Raji (cell line): ENCODE data around the gene TTC24.

Experiments
- POLR2A ChIP-seq: IDR thresholded peaks from 2 replicates; pipeline ENCODE4 v1.6.1; 2011; ENCODE audit warnings: low read depth, low read length, control low read depth; ENCODE audit not compliant: insufficient read depth

The TTC24 gene

GRCh38 chr1:156579472-156579871, at the start of gene TTC24:
TSS of gene TTC24 (plus strand) at chr1:156579723. CDS start at chr1:156581365, 1,642 bp downstream.
- no peak for TF ChIP-seq POLR2A

GRCh38 chr1:156530006-156530405, 49.5 kb upstream of the TTC24 start:
- TF ChIP-seq POLR2A: no peak

GRCh38 chr1:156532374-156532773, 47.1 kb upstream of the TTC24 start:
- TF ChIP-seq POLR2A: no peak

- TF ChIP-seq POLR2A: no peak
Observed at GRCh38 chr1:156533568-156534220, 45.8 kb upstream of the TTC24 start.

- TF ChIP-seq POLR2A: no peak
Observed at GRCh38 chr1:156534424-156535060, 45.0 kb upstream of the TTC24 start.

- no peak for TF ChIP-seq POLR2A
Observed at GRCh38 chr1:156537027-156537426, 42.5 kb upstream of the TTC24 start.

GRCh38 chr1:156538711-156539440, 40.6 kb upstream of the TTC24 start:
- no peak for TF ChIP-seq POLR2A

- no peak for TF ChIP-seq POLR2A
Observed at GRCh38 chr1:156539818-156540355, 39.6 kb upstream of the TTC24 start.

- no peak for TF ChIP-seq POLR2A
Observed at GRCh38 chr1:156540955-156541354, 38.6 kb upstream of the TTC24 start.

- no peak for TF ChIP-seq POLR2A
Observed at GRCh38 chr1:156543066-156543465, 36.5 kb upstream of the TTC24 start.

GRCh38 chr1:156544592-156545102, 34.9 kb upstream of the TTC24 start:
- no peak for TF ChIP-seq POLR2A

GRCh38 chr1:156546267-156546666, 33.3 kb upstream of the TTC24 start:
- no peak for TF ChIP-seq POLR2A

GRCh38 chr1:156547434-156547833, 32.1 kb upstream of the TTC24 start:
- no peak for TF ChIP-seq POLR2A

GRCh38 chr1:156547982-156548381, 31.5 kb upstream of the TTC24 start:
- TF ChIP-seq POLR2A: no peak

- no peak for TF ChIP-seq POLR2A
Observed at GRCh38 chr1:156549390-156549789, 30.1 kb upstream of the TTC24 start.

GRCh38 chr1:156549831-156550230, 29.7 kb upstream of the TTC24 start:
- TF ChIP-seq POLR2A: no peak
